Vagina (tissue), 2 donors: Measurements from ENCODE around the gene CLRN3.

Source experiments
- POLR2AphosphoS5 ChIP-seq, 2 donors: sonication (generic); formaldehyde crosslinking; IDR thresholded peaks; one replicate each; pipeline ENCODE4 v1.9.0; 2017; ENCODE audit warnings: antibody characterized with exemption in 2 of 2, mild to moderate bottlenecking in 2 of 2, low read depth in 1 of 2; ENCODE audit not compliant: insufficient read depth in 1 of 2
- TF ChIP-seq, protein P1 (sequence below), 3 experiments: fragments of 450-650 bp in 2 of 3; fragments of 200-600 bp in 1 of 3; sonication (generic) in 1 of 3; IDR thresholded peaks; one replicate each; pipeline ENCODE4 v1.5.1; 2017 to 2019; ENCODE audit warnings: antibody characterized with exemption in 3 of 3, mild to moderate bottlenecking in 2 of 3, moderate library complexity in 2 of 3

DNA sequence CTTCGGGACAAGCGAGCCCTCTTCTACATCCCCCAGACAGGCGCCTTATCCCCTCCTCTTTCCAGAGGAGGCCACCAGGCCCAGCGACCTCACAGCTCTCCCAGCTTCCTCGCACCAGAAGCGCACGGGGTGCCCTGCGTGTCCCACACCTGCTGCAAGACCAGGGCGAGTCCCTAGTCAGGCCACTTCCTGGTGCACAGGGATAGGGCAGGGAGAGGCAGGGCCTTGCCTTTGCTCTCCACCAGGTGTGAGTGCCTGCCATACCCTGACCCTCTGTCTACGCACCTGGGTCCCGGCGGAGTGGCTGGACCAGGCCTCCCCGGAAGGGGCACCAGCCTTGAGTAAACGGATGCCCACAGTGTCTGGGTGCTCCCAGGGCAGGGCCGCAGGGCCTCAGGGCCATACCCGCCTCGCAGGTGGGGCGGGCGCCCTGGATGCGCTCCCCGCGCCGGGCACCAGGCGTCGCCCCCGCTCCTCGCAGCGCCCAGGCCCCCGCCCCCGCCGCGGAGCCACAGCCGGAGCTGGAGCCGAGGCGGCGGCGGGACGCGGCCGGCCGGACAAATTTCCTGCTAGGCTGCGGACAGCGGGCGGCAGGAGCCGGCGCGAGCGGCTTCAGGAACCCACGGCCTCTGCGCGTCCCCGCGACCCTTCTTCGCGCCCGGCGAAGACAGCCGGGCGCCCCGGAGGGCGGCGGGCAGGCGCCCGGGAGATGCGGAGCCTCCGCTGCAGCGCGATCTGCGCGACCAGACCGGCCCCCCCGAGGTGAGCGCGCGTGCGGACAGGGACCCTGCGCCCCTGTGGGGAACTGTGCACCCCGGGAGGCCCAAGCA lies 14.0 kb upstream of the CLRN3 start, which contains the start of gene PTPRE:
- TF ChIP-seq, protein P1, sequence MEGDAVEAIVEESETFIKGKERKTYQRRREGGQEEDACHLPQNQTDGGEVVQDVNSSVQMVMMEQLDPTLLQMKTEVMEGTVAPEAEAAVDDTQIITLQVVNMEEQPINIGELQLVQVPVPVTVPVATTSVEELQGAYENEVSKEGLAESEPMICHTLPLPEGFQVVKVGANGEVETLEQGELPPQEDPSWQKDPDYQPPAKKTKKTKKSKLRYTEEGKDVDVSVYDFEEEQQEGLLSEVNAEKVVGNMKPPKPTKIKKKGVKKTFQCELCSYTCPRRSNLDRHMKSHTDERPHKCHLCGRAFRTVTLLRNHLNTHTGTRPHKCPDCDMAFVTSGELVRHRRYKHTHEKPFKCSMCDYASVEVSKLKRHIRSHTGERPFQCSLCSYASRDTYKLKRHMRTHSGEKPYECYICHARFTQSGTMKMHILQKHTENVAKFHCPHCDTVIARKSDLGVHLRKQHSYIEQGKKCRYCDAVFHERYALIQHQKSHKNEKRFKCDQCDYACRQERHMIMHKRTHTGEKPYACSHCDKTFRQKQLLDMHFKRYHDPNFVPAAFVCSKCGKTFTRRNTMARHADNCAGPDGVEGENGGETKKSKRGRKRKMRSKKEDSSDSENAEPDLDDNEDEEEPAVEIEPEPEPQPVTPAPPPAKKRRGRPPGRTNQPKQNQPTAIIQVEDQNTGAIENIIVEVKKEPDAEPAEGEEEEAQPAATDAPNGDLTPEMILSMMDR (IDR thresholded peaks at IDR 0.05) = peak; percentile 29 to 62 (median 45)
- no peak for TF ChIP-seq POLR2AphosphoS5 (IDR thresholded peaks at IDR 0.05; ENCODE audit: insufficient read depth in 1 of 2, low read depth in 1 of 2)
